Measurements from ENCODE around the gene POLD4. TPM values are rescaled to one million over a fixed set of nuclear protein-coding genes. Genes with fewer than 3 reads are reported as not detected.

POLD4 gene
- total and polyA plus RNA-seq, 12 donors = 30.4 to 214 (median 43.5) TPM

DNA sequence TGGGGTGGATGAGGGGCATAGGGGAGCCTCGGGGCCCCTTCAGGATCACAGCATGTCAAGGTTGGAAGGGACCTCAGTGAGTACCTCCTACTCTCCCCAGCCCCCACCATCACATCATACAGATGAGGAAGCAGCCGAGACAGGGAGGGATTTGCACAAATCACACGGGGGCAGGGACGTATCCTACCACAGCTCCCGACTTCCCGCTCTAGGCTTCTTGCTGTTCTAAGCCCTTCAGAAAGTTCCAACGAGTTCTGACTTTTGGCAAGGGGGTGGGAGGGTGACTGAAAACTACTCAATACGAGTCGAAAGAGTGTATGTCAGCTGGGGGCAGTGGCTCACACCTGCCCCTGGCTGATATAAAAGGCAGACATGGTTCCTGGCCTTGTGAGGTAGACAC is 33.7 kb upstream of the POLD4 start:
- DNase-seq = no peak
- H3K4me3 ChIP-seq = no peak overlapping the region
- no peaks in the 10 kb centered on the region for H3K27me3 ChIP-seq
- ATAC-seq = no peak
- no peaks in the 10 kb centered on the region for H3K36me3 ChIP-seq
- intact Hi-C loops (cut with DNase I) = loop anchor here in 1 of 10 donors (10.0 kb wide), 2 partner anchors 72 to 122 kb away; partner anchors contain the start of gene GRK2
- WGBS, 2 donors = 22 to 24% methylated on average over 9 of the region's 9 CpGs
- no peak overlapping the region for H3K27ac ChIP-seq
- TF ChIP-seq, protein P1, sequence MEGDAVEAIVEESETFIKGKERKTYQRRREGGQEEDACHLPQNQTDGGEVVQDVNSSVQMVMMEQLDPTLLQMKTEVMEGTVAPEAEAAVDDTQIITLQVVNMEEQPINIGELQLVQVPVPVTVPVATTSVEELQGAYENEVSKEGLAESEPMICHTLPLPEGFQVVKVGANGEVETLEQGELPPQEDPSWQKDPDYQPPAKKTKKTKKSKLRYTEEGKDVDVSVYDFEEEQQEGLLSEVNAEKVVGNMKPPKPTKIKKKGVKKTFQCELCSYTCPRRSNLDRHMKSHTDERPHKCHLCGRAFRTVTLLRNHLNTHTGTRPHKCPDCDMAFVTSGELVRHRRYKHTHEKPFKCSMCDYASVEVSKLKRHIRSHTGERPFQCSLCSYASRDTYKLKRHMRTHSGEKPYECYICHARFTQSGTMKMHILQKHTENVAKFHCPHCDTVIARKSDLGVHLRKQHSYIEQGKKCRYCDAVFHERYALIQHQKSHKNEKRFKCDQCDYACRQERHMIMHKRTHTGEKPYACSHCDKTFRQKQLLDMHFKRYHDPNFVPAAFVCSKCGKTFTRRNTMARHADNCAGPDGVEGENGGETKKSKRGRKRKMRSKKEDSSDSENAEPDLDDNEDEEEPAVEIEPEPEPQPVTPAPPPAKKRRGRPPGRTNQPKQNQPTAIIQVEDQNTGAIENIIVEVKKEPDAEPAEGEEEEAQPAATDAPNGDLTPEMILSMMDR (IDR thresholded peaks at IDR 0.05) = no peak
- peaks cover 0 to 32% (median 15%) of the 10 kb centered on the region in 9 donors for H3K4me1 ChIP-seq
- no peaks in the 10 kb centered on the region for H3K9me3 ChIP-seq

DNA sequence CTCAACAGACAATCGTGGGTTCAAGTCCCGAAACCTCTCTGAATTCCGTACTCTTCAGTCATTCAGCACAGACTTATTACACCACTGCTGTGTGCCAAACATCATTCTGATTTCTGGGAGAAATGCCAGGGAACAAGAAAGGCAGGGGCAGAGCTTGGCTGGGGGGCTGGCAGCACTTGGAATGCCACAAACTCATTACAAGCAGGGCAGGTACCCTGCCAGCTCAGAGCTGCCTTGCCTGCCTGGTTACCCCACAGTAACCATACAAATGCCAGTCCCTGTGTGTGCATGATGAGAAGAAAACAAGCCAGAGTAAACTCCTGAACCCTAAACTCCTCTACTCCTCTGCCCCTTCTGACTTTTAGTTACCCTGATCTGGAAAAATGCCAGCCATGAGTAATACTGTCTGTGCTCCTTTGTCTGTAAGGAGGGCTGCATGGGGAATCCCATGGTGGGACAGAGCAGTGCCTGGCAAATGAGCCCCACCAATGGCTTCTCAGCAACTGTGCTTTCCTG is 31.6 kb upstream of the POLD4 start:
- 46 to 59% methylated on average over 3 of the region's 3 CpGs for WGBS, 2 donors
- Histone ChIP-seq H3K4me3 (no peak overlapping the region), H3K27me3 (no peaks in the 10 kb centered on the region), H3K9me3 (no peaks in the 10 kb centered on the region), H3K36me3 (no peaks in the 10 kb centered on the region), H3K4me1 (peaks cover 0 to 35% (median 4%) of the 10 kb centered on the region in 9 donors), H3K27ac (no peak overlapping the region)
- TF ChIP-seq, protein P1 (IDR thresholded peaks at IDR 0.05) = no peak
- intact Hi-C loops (cut with DNase I) = loop anchor here in 6 of 10 donors (2.0 to 10.0 kb wide), 7 partner anchors 32 to 303 kb away; partner anchors contain the start of genes GRK2 (in 1 of the 6) and POLD4 (in 1 of the 6)
- DNase-seq = no peak
- peak in 4 of 8 donors; percentile 4 to 29 (median 16) for ATAC-seq

DNA sequence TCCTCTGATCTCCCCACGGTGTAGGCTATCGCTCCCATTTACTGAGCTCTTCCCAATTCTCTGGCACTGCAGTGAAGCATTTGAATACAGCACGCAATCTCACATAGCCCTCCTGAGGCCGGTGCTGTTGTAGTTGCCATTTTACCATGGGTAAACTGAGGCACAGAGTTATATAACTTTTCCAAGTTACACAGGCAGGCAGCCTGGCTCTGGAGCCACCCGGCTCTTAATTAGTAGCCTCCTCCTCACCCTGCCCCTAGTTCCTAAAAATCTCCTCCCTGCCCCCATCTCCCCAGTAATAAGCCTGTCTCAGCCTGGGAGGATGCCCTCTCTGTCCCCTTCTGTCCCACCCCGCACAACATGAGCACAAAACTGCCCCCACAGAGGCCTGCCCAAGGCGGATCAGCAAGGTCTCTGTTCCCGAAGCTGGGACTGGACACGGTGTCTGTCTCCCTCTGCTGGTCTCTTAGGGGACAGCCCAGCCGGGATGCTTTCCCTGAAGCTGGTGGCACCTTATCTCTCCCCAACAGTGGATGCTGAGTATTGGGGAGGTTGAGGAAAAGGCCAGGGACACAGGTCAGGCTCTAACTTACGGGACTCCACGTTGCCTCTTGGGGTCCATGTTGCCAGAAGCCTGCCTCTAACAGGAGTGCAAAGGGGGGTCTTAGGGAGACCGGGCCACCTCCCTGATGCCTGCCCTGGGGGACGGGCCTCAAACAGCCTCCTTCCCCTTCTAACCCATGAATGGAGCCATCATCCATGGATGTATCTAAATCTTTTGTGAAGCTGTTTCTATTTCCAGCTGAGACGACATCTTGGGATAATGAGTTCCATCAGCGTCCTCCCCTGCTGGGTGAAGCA is 29.2 kb upstream of the POLD4 start:
- WGBS, 2 donors = 40 to 42% methylated on average over 16 of the region's 16 CpGs
- no peaks in the 10 kb centered on the region for H3K9me3 ChIP-seq
- peaks cover 0 to 44% (median 4%) of the 10 kb centered on the region in 9 donors for H3K4me1 ChIP-seq
- TF ChIP-seq, protein P1 (IDR thresholded peaks at IDR 0.05) = peak; percentile 92 to 99 (median 96)
- peaks cover 0 to 7% (median 0%) of the 10 kb centered on the region in 7 donors for H3K27me3 ChIP-seq
- H3K4me3 ChIP-seq = no peak overlapping the region
- DNase-seq (peak; percentile 81), ATAC-seq (peak; percentile 76 to 91 (median 88))
- intact Hi-C loops (cut with DNase I) = loop anchor here in 9 of 10 donors (1.0 to 10.0 kb wide), 12 partner anchors 25 to 300 kb away; partner anchors contain the start of gene GRK2 (in 1 of the 9)
- no peaks in the 10 kb centered on the region for H3K36me3 ChIP-seq
- H3K27ac ChIP-seq = no peak overlapping the region

DNA sequence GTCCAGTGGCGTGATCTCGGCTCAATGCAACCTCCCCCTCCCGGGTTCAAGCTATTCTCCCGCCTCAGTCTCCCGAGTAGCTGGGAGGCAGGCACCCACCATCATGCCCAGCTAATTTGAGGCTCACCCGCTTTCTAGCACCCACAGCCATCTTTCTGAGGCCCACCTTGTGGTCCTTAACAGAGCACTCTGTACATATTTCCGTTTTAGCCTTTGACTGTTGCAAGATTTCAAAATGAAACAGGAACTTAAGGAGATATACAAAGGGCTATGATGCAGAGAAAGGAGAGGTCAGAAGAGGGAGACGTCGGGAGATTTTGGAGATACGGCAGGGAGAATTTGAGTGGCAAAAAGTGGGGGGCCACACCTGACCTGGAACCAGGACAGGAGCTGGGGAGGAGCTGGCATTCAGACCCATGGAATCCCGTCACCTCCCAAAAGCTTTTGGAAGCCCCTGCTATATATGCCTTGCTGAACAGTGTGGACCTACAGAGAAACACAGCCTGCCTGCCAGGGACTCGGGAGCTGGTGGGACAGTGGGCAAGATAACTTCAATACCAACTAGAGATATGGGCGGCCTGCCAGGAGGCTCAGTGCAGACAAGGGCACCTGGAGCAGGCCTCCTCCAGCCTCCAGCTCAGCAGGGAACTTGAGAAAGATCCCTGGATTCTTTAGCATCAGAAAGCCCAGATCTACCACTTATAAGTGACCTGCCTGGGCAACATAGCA is 28.1 kb upstream of the POLD4 start:
- H3K27ac ChIP-seq = peak overlapping the region in 1 of 10 donors; percentile 75

More for the DNA sequence above, 28.1 kb upstream of the POLD4 start:
- ATAC-seq (no peak), DNase-seq (no peak)
- peaks cover 0 to 10% (median 0%) of the 10 kb centered on the region in 7 donors for H3K27me3 ChIP-seq
- no peaks in the 10 kb centered on the region for H3K9me3 ChIP-seq
- 77 to 82% methylated on average over 13 of the region's 13 CpGs for WGBS, 2 donors
- peaks cover 0 to 36% (median 4%) of the 10 kb centered on the region in 9 donors for H3K4me1 ChIP-seq
- TF ChIP-seq, protein P1 (IDR thresholded peaks at IDR 0.05) = no peak
- no peaks in the 10 kb centered on the region for H3K36me3 ChIP-seq
- intact Hi-C loops (cut with DNase I) = loop anchor here in 5 of 10 donors (5.0 to 10.0 kb wide), 6 partner anchors 34 to 299 kb away; partner anchors contain the start of gene GRK2 (in 1 of the 5)
- peak overlapping the region in 1 of 10 donors; percentile 2 for H3K4me3 ChIP-seq
